GM23338 (cell line): ENCODE results near the gene PACS1.

Source experiments
- CREB1 ChIP-seq: fragments of 250-450 bp; sonication (Bioruptor Pico); IDR thresholded peaks from 2 replicates; pipeline ENCODE4 v1.5.0; 2020; ENCODE audit warnings: low read depth, mild to moderate bottlenecking, moderate library complexity
- CTCF ChIP-seq, 2 experiments: fragments of 200-600 bp in 1 of 2; sonication (generic) in 1 of 2; conservative IDR thresholded peaks; 2 replicates each; pipeline versions ENCODE4 v1.5.1 to v1.6.1; 2016 to 2017; ENCODE audit warnings: antibody characterized with exemption in 2 of 2, low read depth in 2 of 2, mild to moderate bottlenecking in 2 of 2, moderate library complexity in 1 of 2
- ETS1 ChIP-seq: IDR thresholded peaks from 2 replicates; pipeline ENCODE4 v1.6.1; 2016; ENCODE audit warnings: antibody characterized with exemption
- EZH2 ChIP-seq: fragments of 200-600 bp; sonication (generic); IDR thresholded peaks from one replicate; pipeline ENCODE4 v1.8.0; 2017; ENCODE audit warnings: antibody characterized with exemption, mild to moderate bottlenecking, low read depth; ENCODE audit not compliant: unreplicated experiment
- EZH2phosphoT487 ChIP-seq: fragments of 200-600 bp; sonication (generic); IDR thresholded peaks from one replicate; pipeline ENCODE4 v1.8.1; 2018; ENCODE audit warnings: antibody characterized with exemption; ENCODE audit not compliant: unreplicated experiment
- JUNB ChIP-seq: IDR thresholded peaks from one replicate; pipeline ENCODE4 v1.6.1; 2016; ENCODE audit warnings: antibody characterized with exemption; ENCODE audit not compliant: unreplicated experiment
- NANOG ChIP-seq: IDR thresholded peaks from 2 replicates; pipeline ENCODE4 v1.6.1; 2016; ENCODE audit warnings: antibody characterized with exemption, borderline replicate concordance
- POLR2AphosphoS5 ChIP-seq: IDR thresholded peaks from 2 replicates; pipeline ENCODE4 v1.6.1; 2016; ENCODE audit warnings: antibody characterized with exemption, low read depth
- REST ChIP-seq: IDR thresholded peaks from one replicate; pipeline ENCODE4 v1.6.1; 2018; ENCODE audit warnings: antibody characterized with exemption; ENCODE audit not compliant: unreplicated experiment
- ZNF114 ChIP-seq: fragments of 250-450 bp; sonication (Bioruptor Pico); IDR thresholded peaks from 2 replicates; pipeline ENCODE4 v1.5.0; 2020; ENCODE audit warnings: mild to moderate bottlenecking, moderate library complexity
- ZNF331 ChIP-seq: fragments of 250-450 bp; sonication (Bioruptor Pico); IDR thresholded peaks from 2 replicates; pipeline ENCODE4 v1.5.0; 2020; ENCODE audit warnings: low read depth, mild to moderate bottlenecking, moderate library complexity

- TF ChIP-seq CTCF (conservative IDR thresholded peaks at IDR 0.05; ENCODE audit: low read depth in 2 of 2) (peak in 1 of 2 experiments; percentile 16; a peak in 2 of 4 replicates), CREB1 (no peak), REST (no peak), EZH2 (no peak), JUNB (no peak), EZH2phosphoT487 (no peak), POLR2AphosphoS5 (no peak), ZNF114 (CRISPR knock-in tag) (no peak), ZNF331 (CRISPR knock-in tag) (no peak), ETS1 (no peak), NANOG (no peak)
Measured at GRCh38 chr11:66283461-66284105, 213.5 kb downstream of the PACS1 start.
